GM19025 (cell line): Measurements from ENCODE around the gene RCAN2.
A peak's percentile ranks its signal among the peaks of the same experiment; 100 is the strongest.
"Not testable (repeated sequence)": the region's sequence is repeated elsewhere in the genome, so short reads cannot be mapped to it uniquely, and the experiment has no call there.

ENCODE experiments used
- ATAC-seq: cut with Tn5 transposase; IDR thresholded peaks from one replicate; pipeline ENCODE4 v1.9.1; 2021; ENCODE audit warnings: mild to moderate bottlenecking, low read depth, moderate library complexity; ENCODE audit not compliant: unreplicated experiment

The RCAN2 gene

GRCh38 chr6:46393161-46393939 is 97.9 kb downstream of the RCAN2 start:
- ATAC-seq: no peak

GRCh38 chr6:46392294-46392693 is 99.0 kb downstream of the RCAN2 start:
- ATAC-seq: no peak

DNA sequence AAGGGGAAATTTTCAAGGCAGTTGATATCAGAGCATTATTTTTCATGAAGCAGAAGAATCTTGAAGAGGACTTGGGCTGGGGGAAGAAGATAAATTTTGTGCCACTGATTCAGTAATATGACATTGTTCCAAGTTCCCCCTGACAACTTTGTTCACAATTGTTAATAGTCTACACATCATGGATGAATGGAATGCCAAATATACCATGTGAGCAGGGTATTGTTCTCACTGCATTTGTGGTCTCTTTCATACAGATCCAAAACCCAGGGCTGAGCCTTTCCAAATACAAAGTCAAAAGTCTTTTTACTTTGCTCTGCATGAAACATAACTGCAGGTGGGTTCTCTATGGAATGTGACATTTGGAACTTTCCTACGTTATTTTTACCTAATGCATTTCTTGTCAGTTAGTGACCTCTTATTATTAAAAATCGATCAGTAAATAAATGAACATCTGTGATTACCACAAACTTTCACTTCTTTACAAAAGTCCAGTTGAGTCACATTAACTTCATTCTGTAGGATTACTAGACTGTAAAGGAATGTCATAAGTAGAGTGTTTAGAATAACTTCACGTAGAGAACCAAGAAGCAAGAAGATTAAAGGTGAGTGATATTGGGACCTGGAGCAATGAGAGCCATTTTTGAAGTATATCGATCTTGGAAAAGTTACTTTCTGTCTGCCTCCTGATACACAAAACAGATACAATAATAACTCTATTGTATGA is 100.9 kb downstream of the RCAN2 start:
- no peak for ATAC-seq

DNA sequence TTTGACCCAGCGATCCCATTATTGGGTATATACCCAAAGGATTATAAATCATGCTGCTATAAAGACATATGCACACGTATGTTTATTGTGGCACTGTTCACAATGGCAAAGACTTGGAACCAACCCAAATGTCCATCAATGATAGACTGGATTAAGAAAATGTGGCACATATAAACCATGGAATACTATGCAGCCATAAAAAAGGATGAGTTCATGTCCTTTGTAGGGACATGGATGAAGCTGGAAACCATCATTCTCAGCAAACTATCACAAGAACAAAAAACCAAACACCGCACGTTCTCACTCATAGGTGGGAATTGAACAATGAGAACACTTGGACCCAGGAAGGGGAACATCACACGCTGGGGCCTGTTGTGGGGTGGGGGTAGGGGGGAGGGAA is 103.5 kb downstream of the RCAN2 start:
- ATAC-seq: not testable (repeated sequence)

DNA sequence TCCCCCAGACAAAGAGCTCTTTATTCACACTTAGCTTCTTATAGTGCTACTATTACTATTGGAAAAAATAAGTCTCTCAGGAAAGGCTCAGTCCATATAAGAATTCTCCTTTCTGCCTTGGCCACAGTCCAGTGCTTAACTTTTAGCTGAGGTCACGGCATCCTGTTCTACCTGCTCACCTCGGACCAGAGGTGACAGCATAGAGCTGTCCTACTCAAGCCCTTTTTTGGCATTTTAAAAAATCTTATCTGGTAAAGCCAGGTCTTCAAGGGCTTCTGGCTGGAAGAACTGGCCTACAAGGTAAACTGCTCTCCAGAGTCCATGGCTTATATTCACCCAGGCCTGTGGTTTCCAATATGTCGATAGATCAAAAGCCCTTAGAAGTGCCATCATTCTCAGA is 109.7 kb downstream of the RCAN2 start:
- no peak for ATAC-seq

DNA sequence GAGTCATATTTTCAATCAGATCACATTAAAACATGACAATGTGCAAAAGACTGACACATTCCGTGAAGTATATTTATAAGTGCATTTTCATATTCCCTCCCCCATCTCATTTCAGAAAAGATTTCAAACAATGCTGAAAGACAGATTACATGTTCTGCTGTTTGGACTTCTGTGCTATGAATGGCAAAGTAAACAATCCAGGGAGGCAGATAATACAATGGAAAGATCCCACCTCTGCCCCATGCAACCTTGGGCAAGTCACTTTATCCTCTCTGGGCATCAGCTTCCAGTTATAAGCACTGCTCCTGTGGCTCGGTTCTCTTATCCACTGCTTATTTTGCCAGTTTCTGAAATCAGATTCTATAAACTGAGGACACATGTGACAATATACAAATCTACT is 110.2 kb downstream of the RCAN2 start:
- ATAC-seq: no peak

GRCh38 chr6:46380152-46380807 is 111.0 kb downstream of the RCAN2 start:
- no peak for ATAC-seq

DNA sequence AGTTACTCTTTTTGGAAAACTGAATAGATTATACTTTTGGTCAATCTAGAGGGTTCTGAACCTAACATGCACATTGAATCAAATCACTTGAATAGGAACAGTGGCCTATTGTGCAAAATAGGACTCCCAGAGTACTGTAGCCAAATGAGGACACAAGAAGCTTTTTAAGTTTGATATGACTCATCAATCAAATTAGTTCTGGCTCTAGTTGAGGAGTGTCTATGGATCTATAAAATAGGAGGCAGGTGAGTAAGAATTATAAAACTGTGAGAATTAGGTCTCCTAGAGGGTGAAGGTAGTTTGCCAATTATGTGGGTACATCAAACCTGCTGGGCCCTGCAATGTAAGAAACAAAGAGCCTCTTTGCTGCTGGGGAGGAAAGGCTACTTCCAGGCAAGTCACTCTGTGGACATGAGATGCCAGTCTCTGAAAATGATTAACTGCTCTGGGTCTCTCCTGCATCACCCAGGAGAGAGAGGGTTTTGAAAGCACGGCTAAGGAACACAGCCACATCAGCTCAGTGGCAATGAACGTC is 112.3 kb downstream of the RCAN2 start:
- no peak for ATAC-seq

DNA sequence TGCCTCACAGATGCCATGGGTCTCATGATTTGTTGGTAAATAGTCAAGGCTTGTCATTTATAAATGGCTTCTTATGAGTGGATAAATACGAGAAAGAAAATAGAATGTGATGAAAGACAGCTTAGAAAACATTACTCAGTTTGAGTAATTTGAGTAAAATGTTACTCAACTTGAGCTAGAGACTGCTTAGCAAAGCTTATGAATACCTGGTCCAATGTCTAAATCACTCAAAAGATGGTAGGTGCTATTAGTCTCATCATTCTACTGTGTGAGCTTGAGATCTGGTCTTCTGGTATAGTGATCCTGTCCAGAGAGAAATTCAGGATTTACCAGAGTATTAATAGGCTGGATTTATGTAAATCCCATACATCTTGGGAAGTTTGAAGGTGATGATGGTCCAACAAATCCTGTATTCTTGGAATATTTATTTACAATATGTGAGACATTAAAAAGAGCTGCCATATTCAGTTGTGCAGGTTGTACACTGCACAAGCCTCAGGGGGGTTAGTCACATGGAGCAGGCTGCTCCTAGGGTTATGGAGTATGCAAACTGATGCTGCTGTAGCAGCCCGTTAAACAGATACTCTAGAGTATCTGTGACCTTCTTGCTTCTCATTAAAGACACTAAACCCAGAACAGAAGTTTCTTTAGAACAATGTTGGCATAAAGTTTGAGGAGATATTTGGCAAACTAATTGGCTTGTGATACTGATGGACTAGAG is 112.9 kb downstream of the RCAN2 start:
- no peak for ATAC-seq

GRCh38 chr6:46377209-46377608 is 114.0 kb downstream of the RCAN2 start:
- no peak for ATAC-seq

DNA sequence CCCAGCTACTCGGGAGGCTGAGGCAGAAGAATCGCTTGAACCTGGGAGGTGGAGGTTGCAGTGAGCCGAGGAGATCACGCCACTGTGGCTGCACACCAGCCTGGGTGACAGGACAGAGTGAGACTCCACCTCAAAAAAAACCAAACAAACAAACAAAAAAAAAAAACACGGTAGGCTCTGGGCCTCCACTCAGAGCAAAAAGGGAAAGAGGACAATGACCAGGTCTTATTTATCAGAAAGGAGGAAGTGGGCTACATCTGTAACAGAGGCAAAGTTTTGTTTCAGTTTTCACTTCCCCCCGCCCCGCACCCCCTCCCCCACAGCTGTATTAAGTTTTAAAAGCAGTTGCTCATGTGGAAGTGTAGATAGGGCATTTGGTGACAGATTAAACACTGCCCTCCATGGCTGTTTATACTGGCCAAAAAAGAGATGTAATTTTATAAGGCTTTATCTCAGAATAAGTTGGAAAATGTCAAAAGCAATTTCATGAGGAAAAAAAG is 114.6 kb downstream of the RCAN2 start:
- ATAC-seq: peak; percentile 84

DNA sequence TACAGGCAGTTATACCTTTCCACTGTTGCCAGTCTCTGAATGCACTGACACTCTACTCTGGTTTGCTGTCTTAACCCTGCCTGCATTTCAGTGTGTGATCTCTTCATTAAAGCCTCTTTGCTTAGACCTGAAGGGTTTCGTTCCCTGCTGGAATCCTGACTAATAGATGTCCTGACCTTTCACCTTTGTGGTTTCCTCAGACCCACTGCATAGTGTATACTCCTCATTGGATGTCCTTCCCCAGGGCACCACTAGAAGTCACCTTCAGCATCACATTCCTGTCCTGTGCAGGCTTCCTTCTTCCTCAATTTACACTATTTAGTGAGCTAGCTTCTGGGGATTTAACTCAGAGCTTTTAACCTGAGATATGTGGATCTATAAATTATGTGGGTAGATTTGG is 120.6 kb downstream of the RCAN2 start:
- no peak for ATAC-seq

GRCh38 chr6:46368169-46368536 is 123.1 kb downstream of the RCAN2 start:
- no peak for ATAC-seq

DNA sequence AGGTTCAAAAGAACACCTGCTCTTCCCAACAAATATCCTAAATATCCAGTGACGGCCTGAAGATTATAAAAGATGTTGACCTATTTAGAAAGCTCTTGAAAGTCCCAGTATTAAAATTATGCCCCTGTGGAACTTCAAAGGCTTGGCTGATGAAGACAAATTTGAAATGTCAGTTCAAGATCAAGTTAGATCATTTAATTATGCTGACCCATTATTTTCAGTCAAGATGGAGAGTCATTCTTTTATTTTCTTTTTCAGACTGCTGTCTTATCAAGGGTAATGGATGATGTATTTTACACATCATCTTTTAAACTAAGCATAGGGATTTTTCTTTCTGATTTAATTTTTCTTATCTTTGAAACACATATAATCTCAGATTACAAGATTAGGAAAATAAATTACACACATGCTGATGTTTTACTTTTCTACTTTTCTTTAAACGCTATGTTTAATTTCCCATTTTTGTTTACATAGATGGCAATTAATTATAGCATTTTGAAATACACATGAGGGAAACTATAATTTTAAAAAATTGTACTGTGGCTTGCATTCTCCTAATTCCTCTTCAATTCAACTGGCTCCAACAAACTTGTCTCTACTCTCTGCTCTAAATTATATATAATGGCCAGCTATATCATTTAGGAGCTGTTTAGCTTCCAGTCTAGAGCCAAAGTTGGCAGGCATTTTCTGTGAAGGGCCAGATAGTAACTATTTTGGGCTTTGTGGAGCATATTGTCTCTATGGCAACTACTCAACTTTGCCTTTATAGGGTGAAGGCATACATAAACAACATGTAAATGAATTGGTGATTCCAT is 123.7 kb downstream of the RCAN2 start:
- no peak for ATAC-seq

GRCh38 chr6:46366190-46366900 is 124.9 kb downstream of the RCAN2 start:
- no peak for ATAC-seq

DNA sequence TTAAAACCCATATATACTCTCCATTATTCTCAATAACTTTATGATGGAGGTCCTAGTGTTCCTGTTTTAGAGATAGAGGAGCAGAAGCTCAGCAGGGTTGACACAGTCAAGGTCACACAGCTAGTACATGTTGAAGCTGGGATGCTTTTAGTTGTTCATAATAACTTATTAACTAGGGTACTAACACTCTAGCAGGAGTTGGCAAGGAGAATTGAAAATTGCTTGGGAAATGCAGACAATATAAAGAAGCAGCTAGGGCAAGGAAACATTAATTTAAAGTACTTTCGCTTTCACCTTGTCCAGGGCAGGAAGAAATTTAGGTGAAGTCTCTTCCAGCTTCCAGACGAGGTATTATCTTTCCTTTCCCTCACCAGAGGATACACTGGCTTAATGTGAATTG is 133.7 kb downstream of the RCAN2 start:
- ATAC-seq: no peak

DNA sequence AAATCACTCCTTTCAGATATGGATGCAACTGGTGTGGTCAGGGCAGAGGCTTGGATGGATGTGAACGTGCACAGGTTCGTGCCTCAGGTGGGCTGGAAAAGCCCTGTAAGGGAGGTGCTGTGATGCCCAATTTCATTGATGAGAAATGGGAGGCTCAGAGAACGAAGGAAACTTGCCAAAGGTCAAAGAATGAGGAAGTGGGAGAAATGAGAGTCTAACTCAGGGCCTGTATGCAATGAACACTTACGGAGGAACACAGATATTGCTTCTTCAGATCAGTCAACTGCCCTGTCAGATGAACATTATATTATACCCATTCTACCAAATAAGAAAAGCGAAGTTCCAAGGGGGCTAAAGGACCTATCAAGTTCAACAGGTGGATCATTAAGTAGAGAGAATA is 134.7 kb downstream of the RCAN2 start:
- ATAC-seq: no peak

GRCh38 chr6:46353528-46353927 is 137.7 kb downstream of the RCAN2 start:
- no peak for ATAC-seq
